CD14-positive monocyte (primary cell): ENCODE measurements around the gene AHCTF1. TPM values are rescaled to one million over a fixed set of nuclear protein-coding genes. Genes with fewer than 3 reads are reported as not detected.

Experiments used
- DNase-seq, 3 donors: peaks; one replicate each; pipeline ENCODE4 v3.0.0-alpha.2; 2011 to 2022
- H2AFZ ChIP-seq: 2 replicates; pipeline ENCODE4 v1.6.0; 2012; ENCODE audit warnings: mild to moderate bottlenecking, low read depth, low read length, inconsistent platforms; ENCODE audit not compliant: insufficient read depth, poor library complexity, severe bottlenecking
- H3K27ac ChIP-seq, 2 donors: 1 replicate in 1 of 2; 2 replicates in 1 of 2; pipeline ENCODE4 v1.5.1; 2012 to 2013; ENCODE audit warnings: low read length in 2 of 2, control low read depth in 1 of 2, inconsistent platforms in 1 of 2, low read depth in 1 of 2, mild to moderate bottlenecking in 1 of 2
- H3K27me3 ChIP-seq, 2 donors: one replicate each; pipeline versions ENCODE4 v1.6.0 to v1.6.1; 2011 to 2013; ENCODE audit warnings: low read length in 2 of 2; ENCODE audit not compliant: control insufficient read depth in 2 of 2, insufficient read depth in 2 of 2
- H3K36me3 ChIP-seq, 2 donors: replicated peaks in 1 of 2; 1 replicate in 1 of 2; 2 replicates in 1 of 2; pipeline versions ENCODE4 v1.5.1 to v1.6.1; 2012 to 2013; ENCODE audit warnings: low read length in 2 of 2, control low read depth in 1 of 2, inconsistent platforms in 1 of 2, mild to moderate bottlenecking in 1 of 2; ENCODE audit not compliant: insufficient read depth in 2 of 2, control insufficient read depth in 1 of 2
- H3K4me1 ChIP-seq, 2 donors: 1 replicate in 1 of 2; 2 replicates in 1 of 2; pipeline versions ENCODE4 v1.5.1 to v1.6.1; 2012 to 2013; ENCODE audit warnings: low read length in 2 of 2, control low read depth in 1 of 2, inconsistent platforms in 1 of 2, mild to moderate bottlenecking in 1 of 2, moderate library complexity in 1 of 2; ENCODE audit not compliant: insufficient read depth in 2 of 2, control insufficient read depth in 1 of 2
- H3K4me2 ChIP-seq: replicated peaks from 2 replicates; pipeline ENCODE3; 2012; ENCODE audit warnings: low read length, moderate library complexity, mild to moderate bottlenecking; ENCODE audit not compliant: poor library complexity, severe bottlenecking; ENCODE audit errors: extremely low read depth
- H3K4me3 ChIP-seq, 3 experiments: fragments of 200-600 bp in 1 of 3; sonication (generic) in 1 of 3; replicated peaks in 1 of 3; 1 replicate in 2 of 3; 2 replicates in 1 of 3; pipeline ENCODE4 v1.5.1; 2011 to 2013; ENCODE audit warnings: low read length in 3 of 3, mild to moderate bottlenecking in 3 of 3, control low read depth in 2 of 3, low read depth in 2 of 3, inconsistent platforms in 1 of 3, moderate library complexity in 1 of 3
- H3K79me2 ChIP-seq: 2 replicates; pipeline ENCODE4 v1.6.0; 2012; ENCODE audit warnings: mild to moderate bottlenecking, control low read depth, inconsistent platforms, low read length, moderate library complexity; ENCODE audit not compliant: insufficient read depth
- H3K9ac ChIP-seq: 2 replicates; pipeline ENCODE4 v1.6.0; 2017; ENCODE audit warnings: low read length, mild to moderate bottlenecking; ENCODE audit not compliant: insufficient read depth, poor library complexity, severe bottlenecking
- H3K9me3 ChIP-seq, 2 donors: replicated peaks in 1 of 2; 1 replicate in 1 of 2; 2 replicates in 1 of 2; pipeline versions ENCODE4 v1.5.1 to v1.6.1; 2012 to 2013; ENCODE audit warnings: low read length in 2 of 2, control low read depth in 1 of 2; ENCODE audit not compliant: control insufficient read depth in 1 of 2, insufficient read depth in 1 of 2
- H4K20me1 ChIP-seq: 2 replicates; pipeline ENCODE4 v1.6.0; 2012; ENCODE audit warnings: mild to moderate bottlenecking, low read length, control low read depth, moderate library complexity; ENCODE audit not compliant: insufficient read depth
- H3K27ac Mint-ChIP-seq, 7 donors: one replicate each; pipeline ENCODE4 v1.8.0; 2020; ENCODE audit warnings: mild to moderate bottlenecking in 7 of 7, mixed read lengths in 7 of 7, moderate library complexity in 6 of 7, inconsistent platforms in 2 of 7
- H3K27me3 Mint-ChIP-seq, 3 donors: one replicate each; pipeline ENCODE4 v1.8.0; 2021 to 2022; ENCODE audit warnings: low read depth in 3 of 3, mild to moderate bottlenecking in 3 of 3, mixed read lengths in 3 of 3, moderate library complexity in 3 of 3, inconsistent platforms in 1 of 3
- H3K36me3 Mint-ChIP-seq, 2 donors: one replicate each; pipeline ENCODE4 v1.8.0; 2020; ENCODE audit warnings: mixed read lengths in 2 of 2, inconsistent platforms in 1 of 2, mild to moderate bottlenecking in 1 of 2
- H3K4me1 Mint-ChIP-seq: one replicate; pipeline ENCODE4 v1.8.0; 2020; ENCODE audit warnings: mild to moderate bottlenecking, mixed read lengths
- H3K4me3 Mint-ChIP-seq, 2 donors: one replicate each; pipeline ENCODE4 v1.8.0; 2020; ENCODE audit warnings: mild to moderate bottlenecking in 2 of 2, mixed read lengths in 2 of 2, moderate library complexity in 1 of 2
- H3K9me3 Mint-ChIP-seq, 7 donors: one replicate each; pipeline ENCODE4 v1.8.0; 2020 to 2022; ENCODE audit warnings: mixed read lengths in 7 of 7, mild to moderate bottlenecking in 6 of 7, moderate library complexity in 6 of 7, inconsistent platforms in 2 of 7
- WGBS: methylation state at CpG from one replicate; pipeline ENCODE4 v1.1.5; 2013; ENCODE audit warnings: missing lambda C conversion rate; ENCODE audit not compliant: insufficient coverage; 5-methylcytosine and 5-hydroxymethylcytosine counted together
- intact Hi-C, 2 donors: fragments of 100-400 bp; cut with micrococcal nuclease; formaldehyde crosslinking; loops; one replicate each; pipeline versions ENCODE4 v1.15.0 to v1.15.1; 2023
- polyA plus RNA-seq, 3 donors: library from polyadenylated mRNA; depleted of rRNA in 1 of 3; unstranded in 2 of 3; stranded (reverse) in 1 of 3; fragments of 300-500 nt in 2 of 3; fragments of >200 nt in 1 of 3; fragmentation: Illumina TruSeq in 2 of 3; gene quantifications; 1 replicate in 2 of 3; 2 replicates in 1 of 3; pipeline ENCODE4 v1.2.3, GENCODE V29; 2012 to 2021
- TF ChIP-seq, protein P1 (sequence below): fragments of 200-600 bp; IDR thresholded peaks from one replicate; pipeline ENCODE4 v1.8.0; 2022; ENCODE audit warnings: antibody characterized with exemption, mild to moderate bottlenecking

Gene AHCTF1
- polyA plus RNA-seq, 3 donors = 2.4 to 8.8 (median 5.4) TPM

DNA sequence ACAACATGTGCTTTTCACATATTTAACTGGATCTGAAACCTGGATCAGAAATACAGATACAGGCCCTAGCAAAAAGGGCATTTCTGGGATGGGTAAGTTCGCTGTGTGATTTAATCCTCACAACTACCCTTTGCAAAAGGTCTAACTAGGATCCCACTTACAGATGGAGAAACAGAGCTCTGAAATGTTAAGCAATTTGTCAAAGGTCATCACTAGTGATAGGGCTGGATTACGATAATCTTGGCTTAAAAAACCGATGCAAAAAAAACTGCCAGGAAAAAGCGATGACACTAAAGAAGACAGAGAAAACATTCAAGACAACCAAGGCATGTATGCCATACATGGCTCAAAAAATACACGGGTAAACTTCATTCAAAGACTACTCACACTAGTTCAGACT is 29.9 kb downstream of the AHCTF1 start:
- H3K79me2 ChIP-seq = no peaks in the 10 kb centered on the region
- peaks cover 79 to 88% of the 10 kb centered on the region in 2 donors for H3K36me3 Mint-ChIP-seq

DNA sequence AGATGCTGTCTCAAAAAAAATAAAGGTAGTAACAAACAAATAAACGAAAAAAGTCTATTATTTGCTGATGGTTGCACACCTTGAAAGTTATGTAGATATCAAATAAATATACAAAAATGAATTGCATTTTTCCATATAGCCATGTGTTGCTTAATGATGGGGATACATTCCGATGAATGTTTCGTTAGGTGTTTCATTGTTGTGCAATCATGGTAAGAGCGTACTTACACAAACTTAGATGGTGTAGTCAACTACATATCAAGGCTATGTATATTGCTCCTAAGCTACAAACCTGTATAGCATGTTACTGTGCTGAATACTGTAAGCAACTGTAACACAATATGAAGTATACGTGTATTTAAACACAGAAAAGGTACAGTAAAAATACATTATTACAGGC is 34.4 kb downstream of the AHCTF1 start:
- H3K36me3 Mint-ChIP-seq = peaks cover 79 to 96% of the 10 kb centered on the region in 2 donors
- no peak overlapping the region for H3K27ac ChIP-seq
- no peaks in the 10 kb centered on the region for H3K9me3 ChIP-seq
- H3K36me3 ChIP-seq = peaks cover 89 to 98% of the 10 kb centered on the region in 2 donors
- H3K27me3 Mint-ChIP-seq = no peaks in the 10 kb centered on the region
- H3K4me2 ChIP-seq = no peak overlapping the region
- no peaks in the 10 kb centered on the region for H3K9me3 Mint-ChIP-seq
- intact Hi-C loops = no loop called here
- H3K4me1 ChIP-seq = no peaks in the 10 kb centered on the region
- WGBS = no CpG with 5 or more reads among the region's 5 CpGs
- no peaks in the 10 kb centered on the region for H3K27me3 ChIP-seq
- TF ChIP-seq, protein P1, sequence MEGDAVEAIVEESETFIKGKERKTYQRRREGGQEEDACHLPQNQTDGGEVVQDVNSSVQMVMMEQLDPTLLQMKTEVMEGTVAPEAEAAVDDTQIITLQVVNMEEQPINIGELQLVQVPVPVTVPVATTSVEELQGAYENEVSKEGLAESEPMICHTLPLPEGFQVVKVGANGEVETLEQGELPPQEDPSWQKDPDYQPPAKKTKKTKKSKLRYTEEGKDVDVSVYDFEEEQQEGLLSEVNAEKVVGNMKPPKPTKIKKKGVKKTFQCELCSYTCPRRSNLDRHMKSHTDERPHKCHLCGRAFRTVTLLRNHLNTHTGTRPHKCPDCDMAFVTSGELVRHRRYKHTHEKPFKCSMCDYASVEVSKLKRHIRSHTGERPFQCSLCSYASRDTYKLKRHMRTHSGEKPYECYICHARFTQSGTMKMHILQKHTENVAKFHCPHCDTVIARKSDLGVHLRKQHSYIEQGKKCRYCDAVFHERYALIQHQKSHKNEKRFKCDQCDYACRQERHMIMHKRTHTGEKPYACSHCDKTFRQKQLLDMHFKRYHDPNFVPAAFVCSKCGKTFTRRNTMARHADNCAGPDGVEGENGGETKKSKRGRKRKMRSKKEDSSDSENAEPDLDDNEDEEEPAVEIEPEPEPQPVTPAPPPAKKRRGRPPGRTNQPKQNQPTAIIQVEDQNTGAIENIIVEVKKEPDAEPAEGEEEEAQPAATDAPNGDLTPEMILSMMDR = no peak
- no peaks in the 10 kb centered on the region for H4K20me1 ChIP-seq
- H3K4me3 ChIP-seq = no peak overlapping the region
- DNase-seq = no peak
- no peak overlapping the region for H3K27ac Mint-ChIP-seq
- no peak overlapping the region for H2AFZ ChIP-seq
- H3K9ac ChIP-seq = no peak overlapping the region
- H3K4me3 Mint-ChIP-seq = no peak overlapping the region
- H3K79me2 ChIP-seq = no peaks in the 10 kb centered on the region
- no peaks in the 10 kb centered on the region for H3K4me1 Mint-ChIP-seq

More for the DNA sequence above, 29.9 kb downstream of the AHCTF1 start:
- no peak overlapping the region for H3K4me2 ChIP-seq
- DNase-seq = no peak
- Mint-ChIP-seq H3K4me1 (no peaks in the 10 kb centered on the region), H3K4me3 (no peak overlapping the region), H3K9me3 (no peaks in the 10 kb centered on the region), H3K27me3 (no peaks in the 10 kb centered on the region), H3K27ac (no peak overlapping the region)
- H3K4me3 ChIP-seq = no peak overlapping the region
- H3K4me1 ChIP-seq = no peaks in the 10 kb centered on the region
- no peak overlapping the region for H2AFZ ChIP-seq
- no peak overlapping the region for H3K27ac ChIP-seq
- H3K36me3 ChIP-seq = peaks cover 88 to 99% of the 10 kb centered on the region in 2 donors
- H3K9me3 ChIP-seq = no peaks in the 10 kb centered on the region
- intact Hi-C loops = loop anchor here in 1 of 2 donors (10.0 kb wide), 1 partner anchor 173 kb away; the partner anchor contains the start of gene ZNF670
- H3K9ac ChIP-seq = no peak overlapping the region
- 100% methylated on average over 2 of the region's 5 CpGs for WGBS
- TF ChIP-seq, protein P1 = no peak
- no peaks in the 10 kb centered on the region for H4K20me1 ChIP-seq
- no peaks in the 10 kb centered on the region for H3K27me3 ChIP-seq
